ENCODE measurements around the gene GNPDA1. TPM values are rescaled to one million over a fixed set of nuclear protein-coding genes. Genes with fewer than 3 reads are reported as not detected.
A peak's percentile ranks its signal among the peaks of the same experiment; 100 is the strongest.
"Not testable (repeated sequence)": the region's sequence is repeated elsewhere in the genome, so short reads cannot be mapped to it uniquely, and the experiment has no call there.

The GNPDA1 gene
- total RNA-seq, 1 experiment from 2014 or later = 70.9 TPM

DNA sequence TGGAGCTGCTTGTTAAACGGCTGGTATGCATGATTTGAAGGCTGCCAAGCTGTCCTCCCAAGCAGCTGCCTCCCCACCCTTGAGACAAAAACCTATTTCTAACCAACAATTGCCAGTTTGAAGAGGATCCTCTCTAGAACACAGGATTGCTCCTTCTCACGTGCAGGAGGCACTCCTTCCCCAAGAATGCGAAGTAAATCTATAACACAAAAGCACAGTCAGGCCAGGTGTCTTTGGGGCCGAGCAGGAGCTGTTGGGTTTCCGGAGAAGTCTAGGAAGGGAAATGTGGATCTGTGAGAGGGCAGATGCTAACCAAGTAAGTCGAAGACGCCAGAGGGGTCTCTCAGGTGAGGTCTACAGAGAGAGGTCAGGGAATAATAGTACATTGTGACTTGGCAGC, 35.4 kb upstream of the GNPDA1 start:
- intact Hi-C loops (cut with micrococcal nuclease; ENCODE audit: unreplicated experiment) = loop anchor here (1.0 kb wide), 1 partner anchor 97 kb away; no protein-coding TSS in a partner anchor
- Histone ChIP-seq H3K36me3 (ENCODE audit: control insufficient read depth, insufficient read depth, low read length) (no peaks in the 10 kb centered on the region), H3K4me3 (ENCODE audit: low read depth, low read length) (no peak overlapping the region), H3K4me1 (no peaks in the 10 kb centered on the region), H3K9me3 (no peaks in the 10 kb centered on the region), H3K27me3 (replicated peaks; ENCODE audit: control insufficient read depth, insufficient read depth, low read length) (no peaks in the 10 kb centered on the region)
- Mint-ChIP-seq H3K4me3 (ENCODE audit: unreplicated experiment) (no peak overlapping the region), H3K27me3 (ENCODE audit: insufficient read depth, unreplicated experiment) (no peaks in the 10 kb centered on the region), H3K27ac (ENCODE audit: unreplicated experiment) (peak overlapping the region; percentile 37), H3K36me3 (ENCODE audit: insufficient read depth, unreplicated experiment) (no peaks in the 10 kb centered on the region), H3K9me3 (ENCODE audit: unreplicated experiment) (no peaks in the 10 kb centered on the region), H3K4me1 (ENCODE audit: low read depth, unreplicated experiment) (peaks cover 8% of the 10 kb centered on the region)
- ChIA-PET POLR2A (no interaction called here), CTCF (interaction anchor here (0.6 to 1.4 kb wide), 4 partner anchors 23 to 308 kb away, joined by 3 to 11 read pairs (median 6); no protein-coding TSS in a partner anchor)
- BruUV-seq (replicated peaks) = no TSS peak
- TF ChIP-seq, protein P1, sequence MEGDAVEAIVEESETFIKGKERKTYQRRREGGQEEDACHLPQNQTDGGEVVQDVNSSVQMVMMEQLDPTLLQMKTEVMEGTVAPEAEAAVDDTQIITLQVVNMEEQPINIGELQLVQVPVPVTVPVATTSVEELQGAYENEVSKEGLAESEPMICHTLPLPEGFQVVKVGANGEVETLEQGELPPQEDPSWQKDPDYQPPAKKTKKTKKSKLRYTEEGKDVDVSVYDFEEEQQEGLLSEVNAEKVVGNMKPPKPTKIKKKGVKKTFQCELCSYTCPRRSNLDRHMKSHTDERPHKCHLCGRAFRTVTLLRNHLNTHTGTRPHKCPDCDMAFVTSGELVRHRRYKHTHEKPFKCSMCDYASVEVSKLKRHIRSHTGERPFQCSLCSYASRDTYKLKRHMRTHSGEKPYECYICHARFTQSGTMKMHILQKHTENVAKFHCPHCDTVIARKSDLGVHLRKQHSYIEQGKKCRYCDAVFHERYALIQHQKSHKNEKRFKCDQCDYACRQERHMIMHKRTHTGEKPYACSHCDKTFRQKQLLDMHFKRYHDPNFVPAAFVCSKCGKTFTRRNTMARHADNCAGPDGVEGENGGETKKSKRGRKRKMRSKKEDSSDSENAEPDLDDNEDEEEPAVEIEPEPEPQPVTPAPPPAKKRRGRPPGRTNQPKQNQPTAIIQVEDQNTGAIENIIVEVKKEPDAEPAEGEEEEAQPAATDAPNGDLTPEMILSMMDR (IDR thresholded peaks at IDR 0.05; ENCODE audit: insufficient read depth in 1 of 2, low read depth in 1 of 2, low read length in 1 of 2, severe bottlenecking in 1 of 2, unreplicated experiment in 1 of 2) = peak in 1 of 2 experiments; percentile 34
- DNase-seq = peak in 1 of 2 experiments; percentile 21

DNA sequence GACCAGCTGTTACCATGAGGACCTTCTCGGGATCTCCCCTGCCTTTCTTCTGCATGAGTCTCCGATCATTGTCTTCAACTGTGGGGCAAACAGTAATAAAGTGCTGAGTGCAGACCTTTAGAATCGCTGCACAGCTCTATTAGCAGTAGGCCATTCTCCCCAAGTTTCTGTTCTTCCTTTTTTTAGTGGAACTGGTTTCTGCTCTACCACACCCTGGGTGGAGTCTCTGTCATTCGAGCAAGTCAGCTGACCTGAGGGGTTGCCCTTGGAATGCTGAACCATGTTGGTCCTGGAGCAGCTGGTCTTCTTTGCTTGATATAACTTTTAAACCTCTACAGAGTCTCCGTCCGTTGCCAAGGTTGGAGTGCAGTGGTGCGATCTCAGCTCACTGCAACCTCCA, 33.4 kb upstream of the GNPDA1 start:
- ChIA-PET POLR2A (no interaction called here), CTCF (no interaction called here)
- no peak for DNase-seq
- peaks cover 8% of the 10 kb centered on the region for H3K4me1 Mint-ChIP-seq (ENCODE audit: low read depth, unreplicated experiment)
- Histone ChIP-seq H3K9me3 (no peaks in the 10 kb centered on the region), H3K27me3 (replicated peaks; ENCODE audit: control insufficient read depth, insufficient read depth, low read length) (no peaks in the 10 kb centered on the region), H3K4me3 (ENCODE audit: low read depth, low read length) (no peak overlapping the region), H3K4me1 (no peaks in the 10 kb centered on the region), H3K36me3 (ENCODE audit: control insufficient read depth, insufficient read depth, low read length) (no peaks in the 10 kb centered on the region)
- H3K27me3 Mint-ChIP-seq (ENCODE audit: insufficient read depth, unreplicated experiment) = no peaks in the 10 kb centered on the region
- intact Hi-C loops (cut with micrococcal nuclease; ENCODE audit: unreplicated experiment) = no loop called here
- H3K4me3 Mint-ChIP-seq (ENCODE audit: unreplicated experiment) = no peak overlapping the region
- H3K9me3 Mint-ChIP-seq (ENCODE audit: unreplicated experiment) = no peaks in the 10 kb centered on the region
- TF ChIP-seq, protein P1 (IDR thresholded peaks at IDR 0.05; ENCODE audit: insufficient read depth in 1 of 2, low read depth in 1 of 2, low read length in 1 of 2, severe bottlenecking in 1 of 2, unreplicated experiment in 1 of 2) = no peak
- no peak overlapping the region for H3K27ac Mint-ChIP-seq (ENCODE audit: unreplicated experiment)
- BruUV-seq (replicated peaks) = no TSS peak
- no peaks in the 10 kb centered on the region for H3K36me3 Mint-ChIP-seq (ENCODE audit: insufficient read depth, unreplicated experiment)

DNA sequence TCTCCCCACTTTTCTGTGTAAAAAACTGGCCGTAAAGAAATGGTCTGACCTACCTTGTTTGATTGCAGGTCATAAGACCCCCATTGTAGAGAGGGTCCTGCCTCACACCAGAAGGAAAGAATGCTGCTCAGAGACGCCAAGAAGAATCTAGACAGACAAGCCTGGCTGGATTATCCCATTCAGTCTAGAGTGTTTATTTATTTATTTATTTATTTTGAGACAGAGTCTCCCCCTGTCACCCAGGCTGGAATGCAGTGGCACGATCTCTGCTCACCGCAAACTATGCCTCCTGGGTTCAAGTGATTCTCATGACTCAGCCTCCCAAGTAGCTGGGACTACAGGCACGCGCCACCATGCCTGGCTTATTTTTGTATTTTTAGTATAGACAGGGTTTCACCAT, 28.1 kb upstream of the GNPDA1 start:
- H3K27ac Mint-ChIP-seq (ENCODE audit: unreplicated experiment); H3K4me3 Mint-ChIP-seq (ENCODE audit: unreplicated experiment); H3K9me3 ChIP-seq; H3K27me3 Mint-ChIP-seq (ENCODE audit: insufficient read depth, unreplicated experiment); H3K4me1 ChIP-seq; DNase-seq; CTCF ChIA-PET; H3K9me3 Mint-ChIP-seq (ENCODE audit: unreplicated experiment); H3K4me3 ChIP-seq (ENCODE audit: low read depth, low read length); H3K36me3 ChIP-seq (ENCODE audit: control insufficient read depth, insufficient read depth, low read length); H3K36me3 Mint-ChIP-seq (ENCODE audit: insufficient read depth, unreplicated experiment); BruUV-seq (replicated peaks); intact Hi-C loops (cut with micrococcal nuclease; ENCODE audit: unreplicated experiment); POLR2A ChIA-PET; H3K27me3 ChIP-seq (replicated peaks; ENCODE audit: control insufficient read depth, insufficient read depth, low read length); H3K4me1 Mint-ChIP-seq (ENCODE audit: low read depth, unreplicated experiment): not testable (repeated sequence)

DNA sequence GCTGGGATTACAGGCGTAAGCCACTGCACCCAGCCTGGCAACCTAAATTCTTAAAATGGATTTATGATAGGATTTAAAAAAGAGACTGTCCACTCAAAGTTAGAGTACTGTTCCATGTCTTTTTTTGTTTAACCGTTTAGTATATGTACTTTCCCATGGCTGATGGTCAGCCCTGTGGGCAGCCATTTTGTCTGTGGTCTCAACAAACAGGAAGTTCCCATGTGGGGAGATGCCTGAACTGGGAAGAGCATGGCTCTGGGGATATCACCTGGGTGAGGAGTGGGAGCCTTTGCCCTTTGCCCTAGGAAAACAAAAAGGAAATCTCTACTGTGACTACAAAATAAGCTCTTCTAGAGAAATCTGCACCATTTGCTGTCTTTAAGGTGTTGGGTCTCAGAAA, 27.5 kb upstream of the GNPDA1 start:
- ChIA-PET POLR2A (no interaction called here), CTCF (no interaction called here)
- Histone ChIP-seq H3K27me3 (replicated peaks; ENCODE audit: control insufficient read depth, insufficient read depth, low read length) (no peaks in the 10 kb centered on the region), H3K4me1 (no peaks in the 10 kb centered on the region), H3K4me3 (ENCODE audit: low read depth, low read length) (no peak overlapping the region), H3K9me3 (no peaks in the 10 kb centered on the region; the same call in 1 of the 2 replicates), H3K36me3 (ENCODE audit: control insufficient read depth, insufficient read depth, low read length) (no peaks in the 10 kb centered on the region)
- Mint-ChIP-seq H3K4me1 (ENCODE audit: low read depth, unreplicated experiment) (no peaks in the 10 kb centered on the region), H3K4me3 (ENCODE audit: unreplicated experiment) (no peak overlapping the region), H3K27me3 (ENCODE audit: insufficient read depth, unreplicated experiment) (no peaks in the 10 kb centered on the region), H3K27ac (ENCODE audit: unreplicated experiment) (no peak overlapping the region), H3K36me3 (ENCODE audit: insufficient read depth, unreplicated experiment) (no peaks in the 10 kb centered on the region), H3K9me3 (ENCODE audit: unreplicated experiment) (no peaks in the 10 kb centered on the region)
- intact Hi-C loops (cut with micrococcal nuclease; ENCODE audit: unreplicated experiment) = no loop called here
- no peak for DNase-seq
- TF ChIP-seq, protein P1 (IDR thresholded peaks at IDR 0.05; ENCODE audit: insufficient read depth in 1 of 2, low read depth in 1 of 2, low read length in 1 of 2, severe bottlenecking in 1 of 2, unreplicated experiment in 1 of 2) = no peak
- BruUV-seq (replicated peaks) = no TSS peak
